GM12878 (cell line): ENCODE measurements around the gene GMPPB. TPM values are rescaled to one million over a fixed set of nuclear protein-coding genes. Genes with fewer than 3 reads are reported as not detected.

Experiments used
- BMI1 ChIP-seq: fragments of 450-650 bp; IDR thresholded peaks from 2 replicates; pipeline ENCODE4 v1.6.1; 2016; ENCODE audit warnings: mild to moderate bottlenecking, moderate library complexity, borderline replicate concordance
- E4F1 ChIP-seq: fragments of 450-650 bp; IDR thresholded peaks from 2 replicates; pipeline ENCODE4 v1.6.1; 2018; ENCODE audit warnings: borderline replicate concordance, mild to moderate bottlenecking; ENCODE audit not compliant: partially characterized antibody
- ESRRA ChIP-seq: IDR thresholded peaks from 2 replicates; pipeline ENCODE4 v1.6.1; 2012; ENCODE audit warnings: mild to moderate bottlenecking, low read length, improper control_type of control experiment
- HCFC1 ChIP-seq: fragments of 150-350 bp; IDR thresholded peaks from 2 replicates; pipeline ENCODE4 v1.6.1; 2014; ENCODE audit warnings: low read length
- JUND ChIP-seq: IDR thresholded peaks from 2 replicates; pipeline ENCODE4 v1.6.1; 2012; ENCODE audit warnings: low read depth, mild to moderate bottlenecking, low read length, improper control_type of control experiment, moderate library complexity
- MXI1 ChIP-seq: fragments of 150-350 bp; IDR thresholded peaks from 2 replicates; pipeline ENCODE4 v1.6.1; 2011; ENCODE audit warnings: low read depth, mild to moderate bottlenecking, inconsistent platforms, low read length, improper control_type of control experiment
- NBN ChIP-seq: fragments of 450-650 bp; IDR thresholded peaks from 2 replicates; pipeline ENCODE4 v1.6.1; 2016
- NR2C1 ChIP-seq: fragments of 450-650 bp; IDR thresholded peaks from 2 replicates; pipeline ENCODE4 v1.6.1; 2017; ENCODE audit warnings: antibody characterized with exemption, mild to moderate bottlenecking, moderate library complexity
- NR2F1 ChIP-seq: fragments of 450-650 bp; conservative IDR thresholded peaks from 2 replicates; pipeline ENCODE4 v1.6.1; 2017; ENCODE audit warnings: mild to moderate bottlenecking
- NRF1 ChIP-seq: conservative IDR thresholded peaks from 2 replicates; pipeline ENCODE4 v1.6.1; 2011; ENCODE audit warnings: mild to moderate bottlenecking, low read depth, low read length, improper control_type of control experiment
- POLR2AphosphoS2 ChIP-seq: IDR thresholded peaks from 2 replicates; pipeline ENCODE4 v1.6.1; 2011; ENCODE audit warnings: low read depth, mild to moderate bottlenecking, low read length, improper control_type of control experiment, moderate library complexity
- TCF12 ChIP-seq: IDR thresholded peaks from 2 replicates; pipeline ENCODE4 v1.6.1; 2011; ENCODE audit warnings: low read depth, mild to moderate bottlenecking, low read length
- ZBTB11 ChIP-seq: fragments of 450-650 bp; formaldehyde crosslinking; IDR thresholded peaks from 2 replicates; pipeline ENCODE4 v1.5.0; 2022; ENCODE audit warnings: mild to moderate bottlenecking, missing genetic modification characterization
- ZZZ3 ChIP-seq: IDR thresholded peaks from 2 replicates; pipeline ENCODE4 v1.6.1; 2011; ENCODE audit warnings: low read depth; ENCODE audit not compliant: control insufficient read depth, insufficient read length
- polyA plus RNA-seq, 11 experiments: library from polyadenylated mRNA; depleted of rRNA in 4 of 11; unstranded in 6 of 11; stranded (reverse) in 5 of 11; fragments of >200 nt; fragmentation: Nextera tagmentation in 4 of 11; fragmentation: Illumina TruSeq in 1 of 11; extraction: Ambion mirVana in 4 of 11; extraction: Trizol in 1 of 11; gene quantifications; 1 replicate in 1 of 11; 2 replicates in 10 of 11; pipeline versions ENCODE4 v1.2.1 to v1.2.3, GENCODE V29; 2011 to 2016; ENCODE audit warnings: inconsistent platforms in 2 of 11, missing spikeins in 2 of 11, low read depth in 1 of 11
- total RNA-seq, 4 experiments: library from RNA; depleted of rRNA in 3 of 4; stranded (reverse); fragments of >200 nt in 3 of 4; fragmentation: Illumina TruSeq in 1 of 4; extraction: Trizol in 1 of 4; gene quantifications; 2 replicates each; pipeline versions ENCODE4 v1.2.1 to v1.2.3, GENCODE V29; 2013 to 2021
- TF ChIP-seq, protein P1 (sequence below): fragments of 450-650 bp; IDR thresholded peaks from 2 replicates; pipeline ENCODE4 v1.6.1; 2017; ENCODE audit warnings: mild to moderate bottlenecking, moderate library complexity
- TF ChIP-seq, protein P2 (sequence below): fragments of 450-650 bp; formaldehyde crosslinking; IDR thresholded peaks from 2 replicates; pipeline ENCODE4 v1.4.0; 2022; ENCODE audit warnings: mild to moderate bottlenecking, moderate library complexity

The GMPPB gene
- total and polyA plus RNA-seq, 10 of the 15 experiments (the other 5 are each of a cell fraction or from before 2014, with no cell fraction given): 2.3 to 99.5 (median 23.3) TPM

DNA sequence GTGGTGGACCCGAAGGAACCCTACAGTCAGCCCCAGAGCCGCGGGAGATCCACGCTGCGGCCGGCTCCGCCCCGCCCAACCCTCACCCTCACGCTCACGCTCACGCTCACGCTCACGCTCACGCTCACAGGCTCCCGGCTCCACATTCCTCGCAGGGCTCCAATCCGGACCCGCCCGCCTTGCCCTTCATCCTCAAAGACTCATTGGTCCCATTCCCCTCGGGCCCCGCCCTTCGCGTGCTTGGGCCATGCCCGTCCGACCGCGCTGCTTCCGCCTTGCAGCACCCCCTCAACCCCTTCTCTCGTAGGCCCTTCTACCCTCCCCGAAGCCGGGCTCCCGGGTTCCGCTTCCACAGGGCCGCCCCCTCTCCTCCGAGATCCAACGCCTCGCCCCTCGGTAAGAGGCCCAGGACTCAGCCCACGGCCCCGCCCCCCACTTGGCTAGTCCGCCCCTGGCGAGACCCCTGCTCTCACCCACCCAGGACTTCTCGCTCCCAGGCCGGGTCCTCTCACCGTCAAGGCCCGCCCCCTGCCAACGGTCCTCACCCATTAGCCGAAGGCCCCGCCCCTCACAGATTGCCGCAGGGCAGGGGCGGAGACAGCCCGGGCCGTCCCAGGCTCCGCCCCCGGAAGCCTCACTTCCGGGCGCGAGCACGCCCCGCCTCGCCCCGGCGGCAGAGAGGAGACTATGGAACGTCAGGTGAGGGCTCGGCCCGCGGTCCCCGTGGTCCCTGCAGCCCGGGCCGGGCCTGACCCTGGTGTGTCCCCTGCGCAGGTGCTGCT is 49.8 kb downstream of the GMPPB start, which contains the start of gene APEH (continued):
- TF ChIP-seq MXI1 (peak; percentile 82), NR2F1 (peak; percentile 72), E4F1 (peak; percentile 75), NR2C1 (peak; percentile 33; the same call in 1 of the 2 replicates), HCFC1 (peak; percentile 65), NBN (peak; percentile 95), ESRRA (no peak), NRF1 (peak; percentile 15; the same call in 1 of the 2 replicates), POLR2AphosphoS2 (peak; percentile 68; the same call in 1 of the 2 replicates), ZBTB11 (CRISPR knock-in tag) (peak; percentile 83), ZZZ3 (no peak), JUND (0 out of 2 replicates have a peak, but pooled peaks have one; percentile 4), TCF12 (peak; percentile 6; the same call in 1 of the 2 replicates), BMI1 (no peak)
- TF ChIP-seq, protein P1, sequence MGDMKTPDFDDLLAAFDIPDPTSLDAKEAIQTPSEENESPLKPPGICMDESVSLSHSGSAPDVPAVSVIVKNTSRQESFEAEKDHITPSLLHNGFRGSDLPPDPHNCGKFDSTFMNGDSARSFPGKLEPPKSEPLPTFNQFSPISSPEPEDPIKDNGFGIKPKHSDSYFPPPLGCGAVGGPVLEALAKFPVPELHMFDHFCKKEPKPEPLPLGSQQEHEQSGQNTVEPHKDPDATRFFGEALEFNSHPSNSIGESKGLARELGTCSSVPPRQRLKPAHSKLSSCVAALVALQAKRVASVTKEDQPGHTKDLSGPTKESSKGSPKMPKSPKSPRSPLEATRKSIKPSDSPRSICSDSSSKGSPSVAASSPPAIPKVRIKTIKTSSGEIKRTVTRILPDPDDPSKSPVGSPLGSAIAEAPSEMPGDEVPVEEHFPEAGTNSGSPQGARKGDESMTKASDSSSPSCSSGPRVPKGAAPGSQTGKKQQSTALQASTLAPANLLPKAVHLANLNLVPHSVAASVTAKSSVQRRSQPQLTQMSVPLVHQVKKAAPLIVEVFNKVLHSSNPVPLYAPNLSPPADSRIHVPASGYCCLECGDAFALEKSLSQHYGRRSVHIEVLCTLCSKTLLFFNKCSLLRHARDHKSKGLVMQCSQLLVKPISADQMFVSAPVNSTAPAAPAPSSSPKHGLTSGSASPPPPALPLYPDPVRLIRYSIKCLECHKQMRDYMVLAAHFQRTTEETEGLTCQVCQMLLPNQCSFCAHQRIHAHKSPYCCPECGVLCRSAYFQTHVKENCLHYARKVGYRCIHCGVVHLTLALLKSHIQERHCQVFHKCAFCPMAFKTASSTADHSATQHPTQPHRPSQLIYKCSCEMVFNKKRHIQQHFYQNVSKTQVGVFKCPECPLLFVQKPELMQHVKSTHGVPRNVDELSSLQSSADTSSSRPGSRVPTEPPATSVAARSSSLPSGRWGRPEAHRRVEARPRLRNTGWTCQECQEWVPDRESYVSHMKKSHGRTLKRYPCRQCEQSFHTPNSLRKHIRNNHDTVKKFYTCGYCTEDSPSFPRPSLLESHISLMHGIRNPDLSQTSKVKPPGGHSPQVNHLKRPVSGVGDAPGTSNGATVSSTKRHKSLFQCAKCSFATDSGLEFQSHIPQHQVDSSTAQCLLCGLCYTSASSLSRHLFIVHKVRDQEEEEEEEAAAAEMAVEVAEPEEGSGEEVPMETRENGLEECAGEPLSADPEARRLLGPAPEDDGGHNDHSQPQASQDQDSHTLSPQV: no peak
- TF ChIP-seq, protein P2, sequence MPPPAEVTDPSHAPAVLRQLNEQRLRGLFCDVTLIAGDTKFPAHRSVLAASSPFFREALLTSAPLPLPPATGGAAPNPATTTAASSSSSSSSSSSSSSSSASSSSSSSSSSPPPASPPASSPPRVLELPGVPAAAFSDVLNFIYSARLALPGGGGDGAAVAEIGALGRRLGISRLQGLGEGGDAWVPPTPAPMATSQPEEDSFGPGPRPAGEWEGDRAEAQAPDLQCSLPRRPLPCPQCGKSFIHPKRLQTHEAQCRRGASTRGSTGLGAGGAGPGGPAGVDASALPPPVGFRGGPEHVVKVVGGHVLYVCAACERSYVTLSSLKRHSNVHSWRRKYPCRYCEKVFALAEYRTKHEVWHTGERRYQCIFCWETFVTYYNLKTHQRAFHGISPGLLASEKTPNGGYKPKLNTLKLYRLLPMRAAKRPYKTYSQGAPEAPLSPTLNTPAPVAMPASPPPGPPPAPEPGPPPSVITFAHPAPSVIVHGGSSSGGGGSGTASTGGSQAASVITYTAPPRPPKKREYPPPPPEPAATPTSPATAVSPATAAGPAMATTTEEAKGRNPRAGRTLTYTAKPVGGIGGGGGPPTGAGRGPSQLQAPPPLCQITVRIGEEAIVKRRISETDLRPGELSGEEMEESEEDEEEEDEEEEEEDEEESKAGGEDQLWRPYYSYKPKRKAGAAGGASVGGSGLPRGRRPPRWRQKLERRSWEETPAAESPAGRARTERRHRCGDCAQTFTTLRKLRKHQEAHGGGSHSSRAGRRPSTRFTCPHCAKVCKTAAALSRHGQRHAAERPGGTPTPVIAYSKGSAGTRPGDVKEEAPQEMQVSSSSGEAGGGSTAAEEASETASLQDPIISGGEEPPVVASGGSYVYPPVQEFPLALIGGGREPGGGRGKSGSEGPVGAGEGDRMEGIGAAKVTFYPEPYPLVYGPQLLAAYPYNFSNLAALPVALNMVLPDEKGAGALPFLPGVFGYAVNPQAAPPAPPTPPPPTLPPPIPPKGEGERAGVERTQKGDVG (CRISPR knock-in tag): no peak
